HUES6 (cell line): ENCODE results near the gene LRTM2.

Experiments
- H3K27ac ChIP-seq: 2 replicates; pipeline ENCODE4 v1.7.0; 2013; ENCODE audit warnings: low read depth, mild to moderate bottlenecking, low read length, inconsistent platforms
- H3K27me3 ChIP-seq: 2 replicates; pipeline ENCODE4 v1.6.1; 2013; ENCODE audit warnings: low read length; ENCODE audit not compliant: control insufficient read depth, insufficient read depth
- H3K36me3 ChIP-seq: 2 replicates; pipeline ENCODE4 v1.6.1; 2013; ENCODE audit warnings: low read length; ENCODE audit not compliant: control insufficient read depth, insufficient read depth
- H3K4me1 ChIP-seq: 2 replicates; pipeline ENCODE4 v1.6.1; 2013; ENCODE audit warnings: low read length; ENCODE audit not compliant: control insufficient read depth, insufficient read depth
- H3K4me3 ChIP-seq: 2 replicates; pipeline ENCODE4 v1.5.1; 2013; ENCODE audit warnings: low read depth, low read length
- H3K9ac ChIP-seq: one replicate; pipeline ENCODE4 v1.6.1; 2013; ENCODE audit warnings: mild to moderate bottlenecking, low read length
- H3K9me3 ChIP-seq: 2 replicates; pipeline ENCODE4 v1.6.1; 2013; ENCODE audit warnings: low read depth, low read length; ENCODE audit not compliant: control insufficient read depth, insufficient read depth

The LRTM2 gene

GRCh38 chr12:1798641-1799020 is 21.7 kb upstream of the LRTM2 start:
- Histone ChIP-seq H3K4me3 (no peak overlapping the region), H3K9me3 (no peaks in the 10 kb centered on the region), H3K27me3 (peaks cover 4% of the 10 kb centered on the region; the same call in 1 of the 2 replicates), H3K4me1 (peaks cover 21% of the 10 kb centered on the region), H3K36me3 (no peaks in the 10 kb centered on the region), H3K27ac (no peak overlapping the region), H3K9ac (no peak overlapping the region)

- Histone ChIP-seq H3K27ac (no peak overlapping the region), H3K9ac (no peak overlapping the region), H3K4me1 (peaks cover 16% of the 10 kb centered on the region)
Measured at GRCh38 chr12:1799051-1799881, 21.1 kb upstream of the LRTM2 start.

GRCh38 chr12:1799882-1800400 is 20.4 kb upstream of the LRTM2 start:
- Histone ChIP-seq H3K9ac (no peak overlapping the region), H3K27ac (no peak overlapping the region)

More at GRCh38 chr12:1799051-1799881, 21.1 kb upstream of the LRTM2 start:
- H3K9me3 ChIP-seq: no peaks in the 10 kb centered on the region
- peaks cover 4% of the 10 kb centered on the region; the same call in 1 of the 2 replicates for H3K27me3 ChIP-seq
- no peak overlapping the region for H3K4me3 ChIP-seq
- H3K36me3 ChIP-seq: no peaks in the 10 kb centered on the region

GRCh38 chr12:1800401-1801302 is 19.7 kb upstream of the LRTM2 start:
- H3K4me1 ChIP-seq: peaks cover 6% of the 10 kb centered on the region
- H3K27me3 ChIP-seq: peaks cover 4% of the 10 kb centered on the region; the same call in 1 of the 2 replicates
- H3K9me3 ChIP-seq: no peaks in the 10 kb centered on the region
- no peak overlapping the region for H3K27ac ChIP-seq
- no peaks in the 10 kb centered on the region for H3K36me3 ChIP-seq
- H3K4me3 ChIP-seq: no peak overlapping the region
- no peak overlapping the region for H3K9ac ChIP-seq

More at GRCh38 chr12:1799882-1800400, 20.4 kb upstream of the LRTM2 start:
- peaks cover 10% of the 10 kb centered on the region for H3K4me1 ChIP-seq
- H3K36me3 ChIP-seq: no peaks in the 10 kb centered on the region
- no peaks in the 10 kb centered on the region for H3K9me3 ChIP-seq
- H3K27me3 ChIP-seq: peaks cover 4% of the 10 kb centered on the region; the same call in 1 of the 2 replicates
- no peak overlapping the region for H3K4me3 ChIP-seq

GRCh38 chr12:1801303-1801975 is 18.9 kb upstream of the LRTM2 start:
- Histone ChIP-seq H3K4me1 (peaks cover 3% of the 10 kb centered on the region; the same call in 1 of the 2 replicates), H3K27ac (no peak overlapping the region), H3K27me3 (peaks cover 2% of the 10 kb centered on the region; the same call in 1 of the 2 replicates), H3K4me3 (no peak overlapping the region), H3K9ac (no peak overlapping the region), H3K9me3 (no peaks in the 10 kb centered on the region), H3K36me3 (no peaks in the 10 kb centered on the region)

DNA sequence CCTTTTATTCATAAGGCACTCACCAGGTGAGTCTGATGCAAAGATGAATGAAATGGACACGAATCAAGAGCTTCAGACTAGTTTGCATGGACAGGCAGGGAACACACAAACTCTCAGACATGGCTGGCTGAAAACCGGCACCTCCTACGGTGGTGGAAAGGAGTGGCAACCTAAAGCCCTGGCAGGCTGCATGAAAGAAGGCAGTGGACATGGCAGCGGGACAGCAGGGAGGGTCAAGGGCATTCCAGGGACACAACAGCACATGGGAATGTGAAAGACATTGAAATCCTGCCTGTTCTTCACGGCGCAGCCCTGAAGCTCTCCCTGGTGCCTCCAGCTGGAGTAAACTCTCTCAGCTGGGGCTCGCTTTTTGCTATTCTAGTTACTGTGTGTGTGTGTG is 16.6 kb upstream of the LRTM2 start:
- Histone ChIP-seq H3K4me3 (no peak overlapping the region), H3K36me3 (no peaks in the 10 kb centered on the region), H3K27ac (no peak overlapping the region), H3K4me1 (no peaks in the 10 kb centered on the region), H3K9ac (no peak overlapping the region), H3K9me3 (no peaks in the 10 kb centered on the region), H3K27me3 (no peaks in the 10 kb centered on the region)

DNA sequence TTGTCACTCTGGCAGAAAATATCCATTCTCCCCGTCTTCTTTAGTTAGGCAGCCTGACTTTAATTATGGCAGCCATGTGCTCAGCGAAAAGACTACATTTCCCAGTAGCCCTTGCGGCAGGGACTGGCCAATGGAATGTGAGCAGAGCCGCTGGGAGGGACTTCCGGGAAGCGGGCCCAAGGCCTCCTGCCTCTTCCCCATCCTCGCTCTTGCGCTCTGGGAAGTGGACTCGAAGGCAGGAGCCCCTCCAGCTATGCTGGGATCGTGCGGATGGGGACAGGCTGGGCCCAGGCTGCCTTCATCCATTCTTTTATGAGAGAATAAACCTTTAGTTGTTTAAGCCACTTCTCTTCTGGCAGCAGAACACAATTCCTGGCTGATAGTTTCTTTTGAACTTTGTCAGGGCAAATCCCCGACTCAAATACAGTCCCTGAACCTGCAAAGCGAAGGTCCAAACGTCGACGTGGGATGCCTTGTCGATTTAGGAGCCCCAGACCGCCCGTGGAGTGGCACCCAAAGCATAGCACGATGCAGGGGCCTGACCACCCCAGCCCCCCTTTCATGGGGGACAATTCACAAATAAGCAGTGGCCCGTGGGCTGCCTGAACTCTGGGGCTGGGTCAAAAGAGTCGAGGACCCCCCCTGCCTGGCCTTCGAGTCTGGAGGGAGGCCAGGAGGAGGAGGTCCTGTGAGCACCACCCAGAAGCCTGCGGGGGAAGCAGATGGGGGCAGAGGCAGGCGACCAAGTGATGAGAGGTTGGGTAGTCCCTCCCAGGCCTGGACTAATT is 15.6 kb upstream of the LRTM2 start:
- Histone ChIP-seq H3K27me3 (no peaks in the 10 kb centered on the region), H3K4me3 (no peak overlapping the region), H3K27ac (no peak overlapping the region), H3K9me3 (no peaks in the 10 kb centered on the region), H3K36me3 (no peaks in the 10 kb centered on the region), H3K9ac (no peak overlapping the region), H3K4me1 (no peaks in the 10 kb centered on the region)

DNA sequence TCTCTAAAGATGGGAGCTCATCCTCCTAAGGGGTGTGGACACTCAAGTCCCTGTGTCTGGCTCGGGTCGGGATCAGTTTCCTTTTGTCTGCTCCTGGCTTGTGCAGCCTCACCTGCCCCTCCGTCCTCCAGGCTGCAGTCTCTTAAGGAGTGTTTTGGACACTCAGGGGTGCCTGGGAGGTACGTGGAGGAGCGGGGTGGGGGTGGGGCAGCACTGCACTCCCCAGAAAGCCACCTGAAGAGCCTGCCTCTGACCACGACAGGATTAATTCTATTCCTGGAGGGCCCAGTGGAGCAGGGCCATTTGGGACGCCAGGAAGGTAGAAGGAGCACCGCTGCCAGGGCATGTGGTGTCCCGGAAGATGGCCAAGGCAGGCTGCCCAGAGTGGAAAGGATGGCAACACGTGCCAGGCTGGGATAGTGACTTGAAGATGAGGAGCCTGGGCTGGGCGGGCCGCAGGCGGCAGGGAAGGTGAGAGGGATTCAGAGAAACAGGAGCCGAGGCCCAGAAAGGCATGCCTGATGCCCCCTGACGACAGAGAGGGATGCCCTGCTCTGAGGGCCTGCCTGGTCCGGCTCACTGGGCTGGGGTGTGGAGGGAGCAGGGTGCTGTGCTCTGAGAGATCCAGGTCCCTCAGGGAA is 14.8 kb upstream of the LRTM2 start:
- H3K27me3 ChIP-seq: no peaks in the 10 kb centered on the region
- no peak overlapping the region for H3K27ac ChIP-seq
- no peaks in the 10 kb centered on the region for H3K9me3 ChIP-seq
- H3K36me3 ChIP-seq: no peaks in the 10 kb centered on the region
- H3K4me3 ChIP-seq: no peak overlapping the region
- H3K4me1 ChIP-seq: no peaks in the 10 kb centered on the region
- no peak overlapping the region for H3K9ac ChIP-seq

- no peaks in the 10 kb centered on the region for H3K4me1 ChIP-seq
- H3K27me3 ChIP-seq: no peaks in the 10 kb centered on the region
- no peak overlapping the region for H3K4me3 ChIP-seq
- H3K36me3 ChIP-seq: no peaks in the 10 kb centered on the region
- no peak overlapping the region for H3K9ac ChIP-seq
- H3K9me3 ChIP-seq: no peaks in the 10 kb centered on the region
- H3K27ac ChIP-seq: no peak overlapping the region
Measured at GRCh38 chr12:1806301-1807086, 13.9 kb upstream of the LRTM2 start.
